HepG2 (cell line): ENCODE results near the gene LILRB5. TPM values are rescaled to one million over a fixed set of nuclear protein-coding genes. Genes with fewer than 3 reads are reported as not detected.

Source experiments
- CREM ChIP-seq, 2 experiments: sonication (generic) in 1 of 2; formaldehyde crosslinking in 1 of 2; IDR thresholded peaks; 2 replicates each; pipeline versions ENCODE4 v1.4.0 to v1.6.1; 2016 to 2020; ENCODE audit warnings: antibody characterized with exemption in 1 of 2, mild to moderate bottlenecking in 1 of 2, missing genetic modification reagents in 1 of 2
- EEA1 ChIP-seq: sonication (generic); formaldehyde crosslinking; IDR thresholded peaks from 2 replicates; pipeline ENCODE4 v1.5.1; 2020; ENCODE audit warnings: mild to moderate bottlenecking, missing genetic modification reagents, borderline replicate concordance
- ELF1 ChIP-seq: sonication (generic); formaldehyde crosslinking; IDR thresholded peaks from 2 replicates; pipeline ENCODE4 v1.4.0; 2020; ENCODE audit warnings: missing genetic modification reagents
- RFXAP ChIP-seq: sonication (generic); formaldehyde crosslinking; IDR thresholded peaks from 2 replicates; pipeline ENCODE4 v1.4.0; 2020; ENCODE audit warnings: missing genetic modification reagents, borderline replicate concordance
- TRIM24 ChIP-seq: sonication (generic); formaldehyde crosslinking; IDR thresholded peaks from 2 replicates; pipeline ENCODE4 v1.8.0; 2022; ENCODE audit warnings: mild to moderate bottlenecking, missing genetic modification reagents
- ZNF160 ChIP-seq: sonication (generic); formaldehyde crosslinking; IDR thresholded peaks from 2 replicates; pipeline ENCODE4 v1.8.0; 2022; ENCODE audit warnings: mild to moderate bottlenecking, inconsistent platforms, missing genetic modification reagents
- ZNF224 ChIP-seq: sonication (generic); formaldehyde crosslinking; IDR thresholded peaks from 2 replicates; pipeline ENCODE4 v1.5.0; 2020; ENCODE audit warnings: mild to moderate bottlenecking, missing genetic modification reagents
- ZNF260 ChIP-seq: sonication (generic); formaldehyde crosslinking; IDR thresholded peaks from 2 replicates; pipeline ENCODE4 v1.4.0; 2020; ENCODE audit warnings: missing genetic modification reagents, low read depth, mild to moderate bottlenecking, borderline replicate concordance
- ZNF282 ChIP-seq: fragments of 450-650 bp; IDR thresholded peaks from 2 replicates; pipeline ENCODE4 v1.6.1; 2018; ENCODE audit not compliant: partially characterized antibody
- ZNF30 ChIP-seq: sonication (generic); formaldehyde crosslinking; IDR thresholded peaks from 2 replicates; pipeline ENCODE4 v1.5.0; 2020; ENCODE audit warnings: mild to moderate bottlenecking, missing genetic modification reagents
- ZNF329 ChIP-seq: sonication (generic); formaldehyde crosslinking; IDR thresholded peaks from 2 replicates; pipeline ENCODE4 v1.9.0; 2021; ENCODE audit warnings: low read depth, mild to moderate bottlenecking, missing genetic modification reagents
- ZNF333 ChIP-seq: sonication (generic); formaldehyde crosslinking; IDR thresholded peaks from 2 replicates; pipeline ENCODE4 v1.4.0; 2020; ENCODE audit warnings: mild to moderate bottlenecking, missing genetic modification reagents, borderline replicate concordance
- ZNF549 ChIP-seq: sonication (generic); formaldehyde crosslinking; IDR thresholded peaks from 2 replicates; pipeline ENCODE4 v1.5.0; 2020; ENCODE audit warnings: missing genetic modification reagents
- ZNF792 ChIP-seq: IDR thresholded peaks from 2 replicates; pipeline ENCODE4 v1.6.1; 2016
- ZNF850 ChIP-seq: sonication (generic); formaldehyde crosslinking; conservative IDR thresholded peaks from 2 replicates; pipeline ENCODE4 v1.9.0; 2021; ENCODE audit warnings: mild to moderate bottlenecking, missing genetic modification reagents
- polyA plus RNA-seq, 8 experiments: library from polyadenylated mRNA; depleted of rRNA in 3 of 8; stranded (reverse) in 7 of 8; unstranded in 1 of 8; fragments of >200 nt; fragmentation: Illumina TruSeq in 4 of 8; extraction: Trizol in 4 of 8; gene quantifications; 2 replicates each; pipeline versions ENCODE4 v1.2.1 to v1.2.3, GENCODE V29; 2011 to 2016; ENCODE audit warnings: low read depth in 4 of 8, missing spikeins in 1 of 8, mixed read lengths in 1 of 8; ENCODE audit not compliant: insufficient read depth in 1 of 8
- total RNA-seq, 5 experiments: library from RNA; depleted of rRNA; stranded (reverse); fragments of >200 nt; fragmentation: Illumina TruSeq; extraction: Trizol; gene quantifications; 2 replicates each; pipeline ENCODE4 v1.2.3, GENCODE V29; 2016; ENCODE audit warnings: low read depth in 1 of 5
- TF ChIP-seq, protein P1 (sequence below): IDR thresholded peaks from 2 replicates; pipeline ENCODE4 v1.6.1; 2016
- TF ChIP-seq, protein P2 (sequence below): sonication (generic); formaldehyde crosslinking; IDR thresholded peaks from 2 replicates; pipeline ENCODE4 v1.4.0; 2020; ENCODE audit warnings: low read depth, mild to moderate bottlenecking, missing genetic modification reagents
- TF ChIP-seq, protein P3 (sequence below): sonication (generic); formaldehyde crosslinking; IDR thresholded peaks from 2 replicates; pipeline ENCODE4 v1.4.0; 2020; ENCODE audit warnings: missing genetic modification reagents
- TF ChIP-seq, protein P4 (sequence below): sonication (generic); formaldehyde crosslinking; IDR thresholded peaks from 2 replicates; pipeline ENCODE4 v1.5.1; 2020; ENCODE audit warnings: missing genetic modification reagents, mild to moderate bottlenecking, borderline replicate concordance
- TF ChIP-seq, protein P5 (sequence below): IDR thresholded peaks from 2 replicates; pipeline ENCODE4 v1.6.1; 2012; ENCODE audit warnings: inconsistent platforms

LILRB5 gene
- total and polyA plus RNA-seq, 2 of the 13 experiments (the other 11 are each of a cell fraction or from before 2014, with no cell fraction given): not detected

DNA sequence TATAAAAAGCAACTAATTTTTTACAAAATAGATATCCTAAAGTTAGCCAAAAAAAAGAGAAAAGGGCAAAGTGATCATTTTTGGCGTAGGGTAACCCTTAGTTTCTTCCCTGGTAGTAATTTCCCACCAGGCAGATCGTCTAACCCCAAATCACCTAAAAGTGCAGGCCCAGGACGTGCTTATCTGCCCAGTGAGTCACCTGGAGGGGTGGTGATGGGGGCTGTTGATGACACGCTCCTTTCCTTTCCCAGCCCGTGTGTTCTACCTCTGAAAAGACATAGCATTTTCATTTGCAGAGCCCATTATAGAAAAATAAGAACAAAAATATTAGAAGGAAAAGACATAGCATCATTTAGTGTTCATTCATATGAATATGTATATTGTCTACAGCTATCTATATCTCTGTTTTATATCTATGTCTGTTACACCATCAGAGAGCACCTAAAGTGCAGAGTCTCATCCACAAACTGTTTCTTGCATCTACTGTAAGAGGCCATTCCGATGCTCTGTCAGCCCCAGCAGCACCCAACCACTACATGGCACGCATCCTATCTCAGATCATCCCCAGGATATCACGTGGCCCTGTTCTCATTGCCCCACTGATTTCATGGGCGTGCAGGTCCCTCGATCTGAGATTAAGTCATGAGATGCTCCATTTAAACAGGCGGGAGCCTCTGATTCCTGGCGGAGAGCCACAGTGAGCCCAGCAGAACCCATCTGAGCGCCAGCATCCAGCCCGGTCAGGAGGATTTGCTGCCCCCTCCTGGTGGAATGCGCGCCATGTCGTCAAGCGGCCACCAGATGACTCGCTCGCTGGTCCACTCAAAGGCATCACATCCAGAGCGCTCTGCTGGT lies 25.8 kb downstream of the LILRB5 start (continued):
- TF ChIP-seq CREM (IDR thresholded peaks at IDR 0.05) (peak; percentile 37; the same call in 1 of the 2 replicates), CREM (CRISPR knock-in tag; IDR thresholded peaks at IDR 0.05) (no peak), ZNF160 (CRISPR knock-in tag) (no peak), ZNF30 (CRISPR knock-in tag) (no peak), ELF1 (CRISPR knock-in tag) (no peak), RFXAP (CRISPR knock-in tag) (0 out of 2 replicates have a peak, but pooled peaks have one; percentile 5), ZNF260 (CRISPR knock-in tag) (no peak), ZNF850 (CRISPR knock-in tag) (no peak), ZNF549 (CRISPR knock-in tag) (no peak), ZNF333 (CRISPR knock-in tag) (0 out of 2 replicates have a peak, but pooled peaks have one; percentile 41), EEA1 (CRISPR knock-in tag) (no peak), ZNF224 (CRISPR knock-in tag) (0 out of 2 replicates have a peak, but pooled peaks have one; percentile 77), TRIM24 (CRISPR knock-in tag) (no peak), ZNF329 (CRISPR knock-in tag) (no peak), ZNF282 (no peak), ZNF792 (CRISPR knock-in tag) (no peak)
- TF ChIP-seq, protein P1, sequence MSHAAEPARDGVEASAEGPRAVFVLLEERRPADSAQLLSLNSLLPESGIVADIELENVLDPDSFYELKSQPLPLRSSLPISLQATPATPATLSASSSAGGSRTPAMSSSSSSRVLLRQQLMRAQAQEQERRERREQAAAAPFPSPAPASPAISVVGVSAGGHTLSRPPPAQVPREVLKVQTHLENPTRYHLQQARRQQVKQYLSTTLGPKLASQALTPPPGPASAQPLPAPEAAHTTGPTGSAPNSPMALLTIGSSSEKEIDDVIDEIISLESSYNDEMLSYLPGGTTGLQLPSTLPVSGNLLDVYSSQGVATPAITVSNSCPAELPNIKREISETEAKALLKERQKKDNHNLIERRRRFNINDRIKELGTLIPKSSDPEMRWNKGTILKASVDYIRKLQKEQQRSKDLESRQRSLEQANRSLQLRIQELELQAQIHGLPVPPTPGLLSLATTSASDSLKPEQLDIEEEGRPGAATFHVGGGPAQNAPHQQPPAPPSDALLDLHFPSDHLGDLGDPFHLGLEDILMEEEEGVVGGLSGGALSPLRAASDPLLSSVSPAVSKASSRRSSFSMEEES (CRISPR knock-in tag): no peak
- TF ChIP-seq, protein P2, sequence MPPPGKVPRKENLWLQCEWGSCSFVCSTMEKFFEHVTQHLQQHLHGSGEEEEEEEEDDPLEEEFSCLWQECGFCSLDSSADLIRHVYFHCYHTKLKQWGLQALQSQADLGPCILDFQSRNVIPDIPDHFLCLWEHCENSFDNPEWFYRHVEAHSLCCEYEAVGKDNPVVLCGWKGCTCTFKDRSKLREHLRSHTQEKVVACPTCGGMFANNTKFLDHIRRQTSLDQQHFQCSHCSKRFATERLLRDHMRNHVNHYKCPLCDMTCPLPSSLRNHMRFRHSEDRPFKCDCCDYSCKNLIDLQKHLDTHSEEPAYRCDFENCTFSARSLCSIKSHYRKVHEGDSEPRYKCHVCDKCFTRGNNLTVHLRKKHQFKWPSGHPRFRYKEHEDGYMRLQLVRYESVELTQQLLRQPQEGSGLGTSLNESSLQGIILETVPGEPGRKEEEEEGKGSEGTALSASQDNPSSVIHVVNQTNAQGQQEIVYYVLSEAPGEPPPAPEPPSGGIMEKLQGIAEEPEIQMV: peak; percentile 61; the same call in 1 of the 2 replicates
- TF ChIP-seq, protein P3, sequence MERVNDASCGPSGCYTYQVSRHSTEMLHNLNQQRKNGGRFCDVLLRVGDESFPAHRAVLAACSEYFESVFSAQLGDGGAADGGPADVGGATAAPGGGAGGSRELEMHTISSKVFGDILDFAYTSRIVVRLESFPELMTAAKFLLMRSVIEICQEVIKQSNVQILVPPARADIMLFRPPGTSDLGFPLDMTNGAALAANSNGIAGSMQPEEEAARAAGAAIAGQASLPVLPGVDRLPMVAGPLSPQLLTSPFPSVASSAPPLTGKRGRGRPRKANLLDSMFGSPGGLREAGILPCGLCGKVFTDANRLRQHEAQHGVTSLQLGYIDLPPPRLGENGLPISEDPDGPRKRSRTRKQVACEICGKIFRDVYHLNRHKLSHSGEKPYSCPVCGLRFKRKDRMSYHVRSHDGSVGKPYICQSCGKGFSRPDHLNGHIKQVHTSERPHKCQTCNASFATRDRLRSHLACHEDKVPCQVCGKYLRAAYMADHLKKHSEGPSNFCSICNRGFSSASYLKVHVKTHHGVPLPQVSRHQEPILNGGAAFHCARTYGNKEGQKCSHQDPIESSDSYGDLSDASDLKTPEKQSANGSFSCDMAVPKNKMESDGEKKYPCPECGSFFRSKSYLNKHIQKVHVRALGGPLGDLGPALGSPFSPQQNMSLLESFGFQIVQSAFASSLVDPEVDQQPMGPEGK (CRISPR knock-in tag): no peak; the same call in 1 of the 2 replicates
- TF ChIP-seq, protein P4, sequence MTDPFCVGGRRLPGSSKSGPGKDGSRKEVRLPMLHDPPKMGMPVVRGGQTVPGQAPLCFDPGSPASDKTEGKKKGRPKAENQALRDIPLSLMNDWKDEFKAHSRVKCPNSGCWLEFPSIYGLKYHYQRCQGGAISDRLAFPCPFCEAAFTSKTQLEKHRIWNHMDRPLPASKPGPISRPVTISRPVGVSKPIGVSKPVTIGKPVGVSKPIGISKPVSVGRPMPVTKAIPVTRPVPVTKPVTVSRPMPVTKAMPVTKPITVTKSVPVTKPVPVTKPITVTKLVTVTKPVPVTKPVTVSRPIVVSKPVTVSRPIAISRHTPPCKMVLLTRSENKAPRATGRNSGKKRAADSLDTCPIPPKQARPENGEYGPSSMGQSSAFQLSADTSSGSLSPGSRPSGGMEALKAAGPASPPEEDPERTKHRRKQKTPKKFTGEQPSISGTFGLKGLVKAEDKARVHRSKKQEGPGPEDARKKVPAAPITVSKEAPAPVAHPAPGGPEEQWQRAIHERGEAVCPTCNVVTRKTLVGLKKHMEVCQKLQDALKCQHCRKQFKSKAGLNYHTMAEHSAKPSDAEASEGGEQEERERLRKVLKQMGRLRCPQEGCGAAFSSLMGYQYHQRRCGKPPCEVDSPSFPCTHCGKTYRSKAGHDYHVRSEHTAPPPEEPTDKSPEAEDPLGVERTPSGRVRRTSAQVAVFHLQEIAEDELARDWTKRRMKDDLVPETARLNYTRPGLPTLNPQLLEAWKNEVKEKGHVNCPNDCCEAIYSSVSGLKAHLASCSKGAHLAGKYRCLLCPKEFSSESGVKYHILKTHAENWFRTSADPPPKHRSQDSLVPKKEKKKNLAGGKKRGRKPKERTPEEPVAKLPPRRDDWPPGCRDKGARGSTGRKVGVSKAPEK (CRISPR knock-in tag): no peak
- TF ChIP-seq, protein P5, sequence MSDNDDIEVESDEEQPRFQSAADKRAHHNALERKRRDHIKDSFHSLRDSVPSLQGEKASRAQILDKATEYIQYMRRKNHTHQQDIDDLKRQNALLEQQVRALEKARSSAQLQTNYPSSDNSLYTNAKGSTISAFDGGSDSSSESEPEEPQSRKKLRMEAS: no peak
